Kidney epithelial cell (primary cell): ENCODE measurements around the gene GRID2. TPM values are rescaled to one million over a fixed set of nuclear protein-coding genes. Genes with fewer than 3 reads are reported as not detected.

ENCODE experiments used
- DNase-seq: peaks from one replicate; pipeline ENCODE4 v3.0.0-alpha.2; 2010; ENCODE audit warnings: low read depth
- H3K27me3 ChIP-seq: 2 replicates; pipeline ENCODE4 v1.6.0; 2011; ENCODE audit warnings: low read length; ENCODE audit not compliant: control insufficient read depth, insufficient read depth
- H3K36me3 ChIP-seq: 2 replicates; pipeline ENCODE4 v1.5.1; 2011; ENCODE audit warnings: low read length; ENCODE audit not compliant: control insufficient read depth, insufficient read depth
- H3K4me3 ChIP-seq: 2 replicates; pipeline ENCODE4 v1.5.1; 2011; ENCODE audit warnings: low read depth, mild to moderate bottlenecking, control low read depth, low read length
- CTCF ChIP-seq: IDR thresholded peaks from 2 replicates; pipeline ENCODE4 v1.5.1; 2011; ENCODE audit warnings: mild to moderate bottlenecking, moderate library complexity, low read length, control low read depth, inconsistent platforms; ENCODE audit not compliant: insufficient read depth, poor library complexity, severe bottlenecking
- total RNA-seq: library from RNA; depleted of rRNA; stranded (reverse); fragments of >200 nt; gene quantifications from 2 replicates; pipeline ENCODE4 v1.2.3, GENCODE V29; 2015

Gene GRID2
- total RNA-seq, 1 donor from 2014 or later, result not detected

- no peak for TF ChIP-seq CTCF
- H3K4me3 ChIP-seq, result no peak overlapping the region
- no peak for DNase-seq
- no peaks in the 10 kb centered on the region for H3K36me3 ChIP-seq
- no peaks in the 10 kb centered on the region for H3K27me3 ChIP-seq
Measured at GRCh38 chr4:93116624-93117023, 812.9 kb downstream of the GRID2 start.

GRCh38 chr4:93127489-93127888 is 823.7 kb downstream of the GRID2 start:
- Histone ChIP-seq H3K36me3 (no peaks in the 10 kb centered on the region), H3K27me3 (no peaks in the 10 kb centered on the region), H3K4me3 (no peak overlapping the region)
- DNase-seq, result no peak
- no peak for TF ChIP-seq CTCF

- no peak for DNase-seq
- no peak for TF ChIP-seq CTCF
Measured at GRCh38 chr4:93132631-93133030, 828.9 kb downstream of the GRID2 start.

GRCh38 chr4:93139118-93139517 is 835.4 kb downstream of the GRID2 start:
- no peak for DNase-seq
- no peak for TF ChIP-seq CTCF
- H3K4me3 ChIP-seq, result no peak overlapping the region
- H3K27me3 ChIP-seq, result no peaks in the 10 kb centered on the region
- H3K36me3 ChIP-seq, result no peaks in the 10 kb centered on the region

More at GRCh38 chr4:93132631-93133030, 828.9 kb downstream of the GRID2 start:
- Histone ChIP-seq H3K36me3 (no peaks in the 10 kb centered on the region), H3K27me3 (no peaks in the 10 kb centered on the region), H3K4me3 (no peak overlapping the region)

- H3K4me3 ChIP-seq, result no peak overlapping the region
- no peak for TF ChIP-seq CTCF
Measured at GRCh38 chr4:93143902-93144301, 840.1 kb downstream of the GRID2 start.

GRCh38 chr4:93144644-93145043 is 840.9 kb downstream of the GRID2 start:
- H3K36me3 ChIP-seq, result no peaks in the 10 kb centered on the region
- no peak overlapping the region for H3K4me3 ChIP-seq
- no peak for DNase-seq
- TF ChIP-seq CTCF, result no peak
- no peaks in the 10 kb centered on the region for H3K27me3 ChIP-seq

More at GRCh38 chr4:93143902-93144301, 840.1 kb downstream of the GRID2 start:
- Histone ChIP-seq H3K36me3 (no peaks in the 10 kb centered on the region), H3K27me3 (no peaks in the 10 kb centered on the region)
- no peak for DNase-seq
